PFSK-1 (cell line): ENCODE results near the gene BCAS2.

Experiments
- FOXP2 ChIP-seq: optimal IDR thresholded peaks from 2 replicates; pipeline ENCODE3; 2011; ENCODE audit warnings: borderline replicate concordance, control low read depth, inconsistent platforms; ENCODE audit not compliant: insufficient read depth; ENCODE audit errors: extremely low read length, extremely low read depth
- POLR2AphosphoS5 ChIP-seq: IDR thresholded peaks from 2 replicates; pipeline ENCODE4 v1.6.1; 2012; ENCODE audit warnings: low read depth, mild to moderate bottlenecking, control low read depth, low read length, moderate library complexity
- SIN3A ChIP-seq: IDR thresholded peaks from 2 replicates; pipeline ENCODE4 v1.6.1; 2012; ENCODE audit warnings: mild to moderate bottlenecking, low read length, moderate library complexity, borderline replicate concordance; ENCODE audit not compliant: insufficient read depth
- TAF1 ChIP-seq: IDR thresholded peaks from 2 replicates; pipeline ENCODE4 v1.6.1; 2012; ENCODE audit warnings: low read length, control low read depth, borderline replicate concordance; ENCODE audit not compliant: insufficient read depth
- TF ChIP-seq, protein P1 (sequence below), 2 experiments: IDR thresholded peaks; 2 replicates each; pipeline versions ENCODE4 v1.6.1 to v1.8.0; 2011 to 2012; ENCODE audit warnings: low read depth in 2 of 2, low read length in 2 of 2, control low read depth in 1 of 2, inconsistent platforms in 1 of 2, mild to moderate bottlenecking in 1 of 2, moderate library complexity in 1 of 2; ENCODE audit not compliant: insufficient read depth in 1 of 2

BCAS2 gene

DNA sequence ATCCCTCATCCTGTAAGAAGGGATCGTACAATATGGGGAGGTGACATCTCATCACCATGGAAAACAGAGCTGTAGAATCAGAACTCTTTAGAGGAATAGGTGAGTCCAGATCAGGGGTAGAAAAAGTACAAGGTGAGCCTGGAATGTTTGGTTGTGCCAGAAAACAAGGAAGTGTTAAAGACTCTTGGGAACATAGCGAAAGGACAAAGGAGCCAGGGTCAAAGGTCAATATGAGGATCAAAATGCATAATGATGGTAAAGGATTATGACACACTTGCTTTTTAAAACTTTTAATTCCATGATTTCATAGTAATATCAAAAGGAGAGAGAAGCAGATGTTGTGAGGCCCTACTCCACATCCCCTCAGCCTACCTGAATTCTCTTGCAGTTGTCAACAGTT is 51.2 kb downstream of the BCAS2 start:
- TF ChIP-seq TAF1 (no peak), POLR2AphosphoS5 (no peak), FOXP2 (no peak), SIN3A (no peak)
- TF ChIP-seq, protein P1, sequence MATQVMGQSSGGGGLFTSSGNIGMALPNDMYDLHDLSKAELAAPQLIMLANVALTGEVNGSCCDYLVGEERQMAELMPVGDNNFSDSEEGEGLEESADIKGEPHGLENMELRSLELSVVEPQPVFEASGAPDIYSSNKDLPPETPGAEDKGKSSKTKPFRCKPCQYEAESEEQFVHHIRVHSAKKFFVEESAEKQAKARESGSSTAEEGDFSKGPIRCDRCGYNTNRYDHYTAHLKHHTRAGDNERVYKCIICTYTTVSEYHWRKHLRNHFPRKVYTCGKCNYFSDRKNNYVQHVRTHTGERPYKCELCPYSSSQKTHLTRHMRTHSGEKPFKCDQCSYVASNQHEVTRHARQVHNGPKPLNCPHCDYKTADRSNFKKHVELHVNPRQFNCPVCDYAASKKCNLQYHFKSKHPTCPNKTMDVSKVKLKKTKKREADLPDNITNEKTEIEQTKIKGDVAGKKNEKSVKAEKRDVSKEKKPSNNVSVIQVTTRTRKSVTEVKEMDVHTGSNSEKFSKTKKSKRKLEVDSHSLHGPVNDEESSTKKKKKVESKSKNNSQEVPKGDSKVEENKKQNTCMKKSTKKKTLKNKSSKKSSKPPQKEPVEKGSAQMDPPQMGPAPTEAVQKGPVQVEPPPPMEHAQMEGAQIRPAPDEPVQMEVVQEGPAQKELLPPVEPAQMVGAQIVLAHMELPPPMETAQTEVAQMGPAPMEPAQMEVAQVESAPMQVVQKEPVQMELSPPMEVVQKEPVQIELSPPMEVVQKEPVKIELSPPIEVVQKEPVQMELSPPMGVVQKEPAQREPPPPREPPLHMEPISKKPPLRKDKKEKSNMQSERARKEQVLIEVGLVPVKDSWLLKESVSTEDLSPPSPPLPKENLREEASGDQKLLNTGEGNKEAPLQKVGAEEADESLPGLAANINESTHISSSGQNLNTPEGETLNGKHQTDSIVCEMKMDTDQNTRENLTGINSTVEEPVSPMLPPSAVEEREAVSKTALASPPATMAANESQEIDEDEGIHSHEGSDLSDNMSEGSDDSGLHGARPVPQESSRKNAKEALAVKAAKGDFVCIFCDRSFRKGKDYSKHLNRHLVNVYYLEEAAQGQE (IDR thresholded peaks at IDR 0.05; ENCODE audit: insufficient read depth in 1 of 2, low read depth in 2 of 2, low read length in 2 of 2), result no peak

- TF ChIP-seq POLR2AphosphoS5 (no peak), SIN3A (no peak), FOXP2 (no peak)
- TF ChIP-seq, protein P1 (IDR thresholded peaks at IDR 0.05; ENCODE audit: insufficient read depth in 1 of 2, low read depth in 2 of 2, low read length in 2 of 2), result no peak
Observed at GRCh38 chr1:114524944-114525343, 56.5 kb downstream of the BCAS2 start.

- TF ChIP-seq TAF1 (no peak), SIN3A (no peak), POLR2AphosphoS5 (no peak), FOXP2 (no peak)
- TF ChIP-seq, protein P1 (IDR thresholded peaks at IDR 0.05; ENCODE audit: insufficient read depth in 1 of 2, low read depth in 2 of 2, low read length in 2 of 2), result no peak
Observed at GRCh38 chr1:114522264-114522575, 59.2 kb downstream of the BCAS2 start.

GRCh38 chr1:114521396-114522263 is 59.8 kb downstream of the BCAS2 start:
- TF ChIP-seq, protein P1 (IDR thresholded peaks at IDR 0.05; ENCODE audit: insufficient read depth in 1 of 2, low read depth in 2 of 2, low read length in 2 of 2), result no peak
- no peak for TF ChIP-seq SIN3A
- no peak for TF ChIP-seq POLR2AphosphoS5
- TF ChIP-seq FOXP2, result no peak
